IMR-90 (cell line): ENCODE results near the gene CAPRIN1. TPM values are rescaled to one million over a fixed set of nuclear protein-coding genes. Genes with fewer than 3 reads are reported as not detected.

Experiments used
- ATAC-seq: fragments of 200-7000 bp; cut with Tn5 transposase; 2 replicates; pipeline ENCODE4 v1.9.1; 2020; ENCODE audit warnings: low read depth, mild to moderate bottlenecking, moderate library complexity
- BruUV-seq: library from RNA; stranded (reverse); fragments of 400-500 nt; replicated peaks from 2 replicates; lab custom pipeline; 2021; lab: Mats Ljungman, UMichigan
- CTCF ChIA-PET: fragments of 300-600 bp; formaldehyde crosslinking; extraction: SDS; loops from one replicate; lab custom pipeline; 2021; ENCODE audit warnings: antibody characterized with exemption; lab: Yijun Ruan, JAX
- POLR2A ChIA-PET: fragments of 300-600 bp; sonication (Branson Sonifier 250); formaldehyde crosslinking; loops from one replicate; lab custom pipeline; 2022; ENCODE audit warnings: antibody characterized with exemption; ENCODE audit not compliant: unreplicated experiment; lab: Charles Lee
- DNase-seq: peaks from one replicate; pipeline ENCODE4 v3.0.0; 2013
- H2AFZ ChIP-seq: replicated peaks from 2 replicates; pipeline ENCODE3; 2013; ENCODE audit warnings: low read length, mild to moderate bottlenecking; ENCODE audit not compliant: poor library complexity
- H2AK5ac ChIP-seq: 2 replicates; pipeline ENCODE4 v1.6.1; 2013; ENCODE audit warnings: low read depth, low read length, inconsistent platforms
- H2AK9ac ChIP-seq: replicated peaks from 2 replicates; pipeline ENCODE3; 2013; ENCODE audit warnings: mild to moderate bottlenecking, low read depth, low read length, moderate library complexity; ENCODE audit not compliant: poor library complexity
- H2BK120ac ChIP-seq: 2 replicates; pipeline ENCODE4 v1.6.1; 2013; ENCODE audit warnings: low read depth, low read length, inconsistent platforms
- H2BK15ac ChIP-seq: 3 replicates; pipeline ENCODE4 v1.6.1; 2013; ENCODE audit warnings: low read depth, low read length, inconsistent platforms
- H2BK20ac ChIP-seq: 2 replicates; pipeline ENCODE4 v1.6.1; 2013; ENCODE audit warnings: low read depth, mild to moderate bottlenecking, inconsistent platforms, low read length, moderate library complexity
- H2BK5ac ChIP-seq: 2 replicates; pipeline ENCODE4 v1.6.1; 2013; ENCODE audit warnings: mild to moderate bottlenecking, low read depth, low read length, inconsistent platforms; ENCODE audit not compliant: poor library complexity, severe bottlenecking
- H3K14ac ChIP-seq: replicated peaks from 2 replicates; pipeline ENCODE4 v1.6.1; 2013; ENCODE audit warnings: low read depth, low read length, inconsistent platforms
- H3K18ac ChIP-seq: 2 replicates; pipeline ENCODE4 v1.6.1; 2013; ENCODE audit warnings: low read depth, low read length, control low read depth
- H3K23ac ChIP-seq: 2 replicates; pipeline ENCODE4 v1.6.1; 2013; ENCODE audit warnings: low read depth, low read length, inconsistent platforms
- H3K27ac ChIP-seq: 2 replicates; pipeline ENCODE4 v1.5.1; 2013; ENCODE audit warnings: mild to moderate bottlenecking, control low read depth, low read length; ENCODE audit not compliant: insufficient read depth
- H3K27me3 ChIP-seq: 2 replicates; pipeline ENCODE4 v1.6.1; 2013; ENCODE audit warnings: low read length; ENCODE audit not compliant: control insufficient read depth, insufficient read depth
- H3K36me3 ChIP-seq: 2 replicates; pipeline ENCODE4 v1.6.1; 2013; ENCODE audit warnings: low read length, mixed read lengths; ENCODE audit not compliant: control insufficient read depth, insufficient read depth
- H3K4ac ChIP-seq: 2 replicates; pipeline ENCODE4 v1.6.1; 2013; ENCODE audit warnings: low read depth, low read length, inconsistent platforms
- H3K4me1 ChIP-seq: 2 replicates; pipeline ENCODE4 v1.6.1; 2013; ENCODE audit warnings: low read length, mixed read lengths; ENCODE audit not compliant: control insufficient read depth, insufficient read depth
- H3K4me2 ChIP-seq: 2 replicates; pipeline ENCODE4 v1.6.1; 2013; ENCODE audit warnings: low read depth, mild to moderate bottlenecking, control low read depth, low read length, moderate library complexity
- H3K4me3 ChIP-seq: 2 replicates; pipeline ENCODE4 v1.5.1; 2013; ENCODE audit warnings: low read depth, mild to moderate bottlenecking, control low read depth, low read length, moderate library complexity; ENCODE audit not compliant: insufficient read depth
- H3K56ac ChIP-seq: 2 replicates; pipeline ENCODE4 v1.6.1; 2013; ENCODE audit warnings: low read length, inconsistent platforms; ENCODE audit not compliant: insufficient read depth; ENCODE audit errors: extremely low read depth
- H3K79me1 ChIP-seq, 2 experiments: 2 replicates each; pipeline ENCODE4 v1.6.1; 2013; ENCODE audit warnings: low read length in 2 of 2, inconsistent platforms in 1 of 2, low read depth in 1 of 2
- H3K9ac ChIP-seq: 2 replicates; pipeline ENCODE4 v1.6.1; 2013; ENCODE audit warnings: low read depth, low read length, control low read depth
- H3K9me1 ChIP-seq: 2 replicates; pipeline ENCODE4 v1.6.1; 2013; ENCODE audit warnings: low read length, inconsistent platforms; ENCODE audit not compliant: insufficient read depth
- H3K9me3 ChIP-seq: 2 replicates; pipeline ENCODE4 v1.6.1; 2013; ENCODE audit warnings: low read length; ENCODE audit not compliant: control insufficient read depth, insufficient read depth
- H4K20me1 ChIP-seq: 2 replicates; pipeline ENCODE4 v1.6.1; 2013; ENCODE audit warnings: low read length, inconsistent platforms; ENCODE audit not compliant: insufficient read depth
- H4K5ac ChIP-seq: 2 replicates; pipeline ENCODE4 v1.6.1; 2013; ENCODE audit warnings: mild to moderate bottlenecking, low read depth, low read length, control low read depth
- H4K8ac ChIP-seq, 2 experiments: 2 replicates each; pipeline ENCODE4 v1.6.1; 2013; ENCODE audit warnings: low read depth in 2 of 2, low read length in 2 of 2, control low read depth in 1 of 2, inconsistent platforms in 1 of 2
- H4K91ac ChIP-seq: 2 replicates; pipeline ENCODE4 v1.6.1; 2013; ENCODE audit warnings: low read depth, low read length, inconsistent platforms; ENCODE audit not compliant: insufficient read depth
- BHLHE40 ChIP-seq: fragments of 150-350 bp; IDR thresholded peaks from 2 replicates; pipeline ENCODE4 v1.6.1; 2016; ENCODE audit warnings: mild to moderate bottlenecking, low read depth, low read length
- CEBPB ChIP-seq: IDR thresholded peaks from 2 replicates; pipeline ENCODE4 v1.6.1; 2012; ENCODE audit warnings: low read depth, low read length, improper control_type of control experiment
- CHD1 ChIP-seq: IDR thresholded peaks from 2 replicates; pipeline ENCODE4 v1.6.1; 2012; ENCODE audit warnings: low read depth, low read length, improper control_type of control experiment
- FOS ChIP-seq: fragments of 150-350 bp; IDR thresholded peaks from 2 replicates; pipeline ENCODE4 v1.6.1; 2016; ENCODE audit warnings: low read depth, low read length
- MAFK ChIP-seq: IDR thresholded peaks from 2 replicates; pipeline ENCODE4 v1.6.1; 2012; ENCODE audit warnings: low read depth, low read length, improper control_type of control experiment
- MXI1 ChIP-seq: IDR thresholded peaks from 2 replicates; pipeline ENCODE4 v1.6.1; 2012; ENCODE audit warnings: low read depth, mild to moderate bottlenecking, low read length, moderate library complexity, borderline replicate concordance
- NFE2L2 ChIP-seq: fragments of 150-350 bp; IDR thresholded peaks from 2 replicates; pipeline ENCODE4 v1.6.1; 2016; ENCODE audit warnings: low read depth, mild to moderate bottlenecking, low read length
- POLR2A ChIP-seq: IDR thresholded peaks from 2 replicates; pipeline ENCODE4 v1.6.1; 2012; ENCODE audit warnings: mild to moderate bottlenecking, low read depth, low read length
- RAD21 ChIP-seq: IDR thresholded peaks from 2 replicates; pipeline ENCODE4 v1.6.1; 2012; ENCODE audit warnings: low read length, improper control_type of control experiment
- RCOR1 ChIP-seq: IDR thresholded peaks from 2 replicates; pipeline ENCODE4 v1.6.1; 2012; ENCODE audit warnings: mild to moderate bottlenecking, low read length, improper control_type of control experiment; ENCODE audit not compliant: insufficient replicate concordance
- RFX5 ChIP-seq: IDR thresholded peaks from 2 replicates; pipeline ENCODE4 v1.8.0; 2012; ENCODE audit warnings: low read depth, mild to moderate bottlenecking, low read length, moderate library complexity
- SMC3 ChIP-seq: fragments of 150-350 bp; IDR thresholded peaks from 2 replicates; pipeline ENCODE4 v1.6.1; 2016; ENCODE audit warnings: low read depth, mild to moderate bottlenecking, antibody characterized with exemption, low read length, moderate library complexity
- WGBS, 2 experiments: methylation state at CpG; one replicate each; pipeline versions ENCODE4 v1.1.5 to v1.1.7; 2013; ENCODE audit warnings: missing lambda C conversion rate in 2 of 2; ENCODE audit not compliant: insufficient read length in 1 of 2; ENCODE audit errors: extremely low coverage in 2 of 2; 5-methylcytosine and 5-hydroxymethylcytosine counted together
- dilution Hi-C: fragments of 300-500 bp; cut with HindIII; formaldehyde crosslinking; loops from one replicate; pipeline ENCODE4 v1.14.3; 2018; ENCODE audit warnings: low sequenced_read_pairs; ENCODE audit not compliant: unreplicated experiment
- in situ Hi-C: fragments of 300-500 bp; cut with MboI; formaldehyde crosslinking; loops from 3 replicates; pipeline ENCODE4 v1.14.3; 2019; ENCODE audit warnings: low sequenced_read_pairs, inconsistent platforms, mixed read lengths
- intact Hi-C: fragments of 100-400 bp; cut with micrococcal nuclease; formaldehyde crosslinking; loops from 2 replicates; pipeline ENCODE4 v1.10.0; 2022
- polyA plus RNA-seq, 3 experiments: library from polyadenylated mRNA; depleted of rRNA; stranded (reverse); fragments of >200 nt; gene quantifications; 2 replicates each; pipeline ENCODE4 v1.2.3, GENCODE V29; 2012; ENCODE audit warnings: low replicate concordance in 1 of 3
- total RNA-seq: library from RNA; depleted of rRNA; stranded (reverse); fragments of >200 nt; gene quantifications from 2 replicates; pipeline ENCODE4 v1.2.3, GENCODE V29; 2012
- TF ChIP-seq, protein P1 (sequence below): conservative IDR thresholded peaks from 2 replicates; pipeline ENCODE4 v1.5.1; 2012; ENCODE audit warnings: mild to moderate bottlenecking, low read depth, low read length, improper control_type of control experiment
- TF ChIP-seq, protein P2 (sequence below): fragments of 150-350 bp; IDR thresholded peaks from 2 replicates; pipeline ENCODE4 v1.6.1; 2017; ENCODE audit warnings: mild to moderate bottlenecking, antibody characterized with exemption, low read length, low read depth
- TF ChIP-seq, protein P3 (sequence below): fragments of 150-350 bp; IDR thresholded peaks from 2 replicates; pipeline ENCODE4 v1.6.1; 2016; ENCODE audit warnings: low read depth, mild to moderate bottlenecking, low read length, moderate library complexity, borderline replicate concordance

CAPRIN1 gene
- total and polyA plus RNA-seq, 2 of the 4 experiments (the other 2 are of a cell fraction): 127 to 253 TPM

DNA sequence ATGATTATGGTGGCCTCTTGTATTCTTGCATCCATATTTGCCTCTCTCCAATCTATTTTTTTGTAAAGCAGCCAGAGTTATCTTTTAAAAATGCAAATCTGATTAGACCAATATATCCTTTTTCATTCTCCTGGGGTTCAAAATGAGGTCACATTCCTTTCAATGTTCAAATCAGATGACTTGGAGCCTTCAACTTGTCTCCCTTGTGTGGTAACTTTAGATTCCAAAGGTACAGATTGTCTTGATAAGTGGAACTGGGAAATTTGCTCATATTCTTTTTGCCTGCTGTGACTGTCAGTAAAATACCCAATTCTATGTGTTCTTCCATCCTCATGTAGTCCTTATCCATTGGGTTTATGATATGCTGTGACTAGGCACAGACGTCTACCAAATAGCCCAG lies 15.1 kb upstream of the CAPRIN1 start:
- H3K4me1 ChIP-seq: no peaks in the 10 kb centered on the region
- no peak overlapping the region for H3K4ac ChIP-seq
- ChIA-PET POLR2A (no interaction called here), CTCF (no interaction called here)
- no peak overlapping the region for H4K91ac ChIP-seq
- H2BK120ac ChIP-seq: no peak overlapping the region
- H3K4me2 ChIP-seq: no peak overlapping the region
- H2BK5ac ChIP-seq: no peak overlapping the region
- no peak overlapping the region for H4K8ac ChIP-seq
- H3K79me1 ChIP-seq: no peaks in the 10 kb centered on the region
- no peak overlapping the region for H4K5ac ChIP-seq
- H2AK9ac ChIP-seq: no peak overlapping the region
- H3K56ac ChIP-seq: no peak overlapping the region
- H3K9me3 ChIP-seq: no peaks in the 10 kb centered on the region
- H2BK20ac ChIP-seq: no peak overlapping the region
- TF ChIP-seq, protein P1, sequence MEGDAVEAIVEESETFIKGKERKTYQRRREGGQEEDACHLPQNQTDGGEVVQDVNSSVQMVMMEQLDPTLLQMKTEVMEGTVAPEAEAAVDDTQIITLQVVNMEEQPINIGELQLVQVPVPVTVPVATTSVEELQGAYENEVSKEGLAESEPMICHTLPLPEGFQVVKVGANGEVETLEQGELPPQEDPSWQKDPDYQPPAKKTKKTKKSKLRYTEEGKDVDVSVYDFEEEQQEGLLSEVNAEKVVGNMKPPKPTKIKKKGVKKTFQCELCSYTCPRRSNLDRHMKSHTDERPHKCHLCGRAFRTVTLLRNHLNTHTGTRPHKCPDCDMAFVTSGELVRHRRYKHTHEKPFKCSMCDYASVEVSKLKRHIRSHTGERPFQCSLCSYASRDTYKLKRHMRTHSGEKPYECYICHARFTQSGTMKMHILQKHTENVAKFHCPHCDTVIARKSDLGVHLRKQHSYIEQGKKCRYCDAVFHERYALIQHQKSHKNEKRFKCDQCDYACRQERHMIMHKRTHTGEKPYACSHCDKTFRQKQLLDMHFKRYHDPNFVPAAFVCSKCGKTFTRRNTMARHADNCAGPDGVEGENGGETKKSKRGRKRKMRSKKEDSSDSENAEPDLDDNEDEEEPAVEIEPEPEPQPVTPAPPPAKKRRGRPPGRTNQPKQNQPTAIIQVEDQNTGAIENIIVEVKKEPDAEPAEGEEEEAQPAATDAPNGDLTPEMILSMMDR: no peak
- TF ChIP-seq CEBPB: no peak
- TF ChIP-seq MXI1: no peak
- TF ChIP-seq SMC3: no peak
- no peak for TF ChIP-seq RAD21
- TF ChIP-seq, protein P2, sequence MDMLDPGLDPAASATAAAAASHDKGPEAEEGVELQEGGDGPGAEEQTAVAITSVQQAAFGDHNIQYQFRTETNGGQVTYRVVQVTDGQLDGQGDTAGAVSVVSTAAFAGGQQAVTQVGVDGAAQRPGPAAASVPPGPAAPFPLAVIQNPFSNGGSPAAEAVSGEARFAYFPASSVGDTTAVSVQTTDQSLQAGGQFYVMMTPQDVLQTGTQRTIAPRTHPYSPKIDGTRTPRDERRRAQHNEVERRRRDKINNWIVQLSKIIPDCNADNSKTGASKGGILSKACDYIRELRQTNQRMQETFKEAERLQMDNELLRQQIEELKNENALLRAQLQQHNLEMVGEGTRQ: no peak
- no peak for TF ChIP-seq RCOR1
- TF ChIP-seq BHLHE40: no peak
- no peak for TF ChIP-seq RFX5
- TF ChIP-seq, protein P3, sequence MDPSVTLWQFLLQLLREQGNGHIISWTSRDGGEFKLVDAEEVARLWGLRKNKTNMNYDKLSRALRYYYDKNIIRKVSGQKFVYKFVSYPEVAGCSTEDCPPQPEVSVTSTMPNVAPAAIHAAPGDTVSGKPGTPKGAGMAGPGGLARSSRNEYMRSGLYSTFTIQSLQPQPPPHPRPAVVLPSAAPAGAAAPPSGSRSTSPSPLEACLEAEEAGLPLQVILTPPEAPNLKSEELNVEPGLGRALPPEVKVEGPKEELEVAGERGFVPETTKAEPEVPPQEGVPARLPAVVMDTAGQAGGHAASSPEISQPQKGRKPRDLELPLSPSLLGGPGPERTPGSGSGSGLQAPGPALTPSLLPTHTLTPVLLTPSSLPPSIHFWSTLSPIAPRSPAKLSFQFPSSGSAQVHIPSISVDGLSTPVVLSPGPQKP: no peak
- no peak for TF ChIP-seq CHD1
- no peak for TF ChIP-seq POLR2A
- no peak for TF ChIP-seq NFE2L2
- no peak for TF ChIP-seq MAFK
- no peak for TF ChIP-seq FOS
- intact Hi-C loops (no loop called here), dilution Hi-C loops (no loop called here), in situ Hi-C loops (no loop called here)
- no peak overlapping the region for H2BK15ac ChIP-seq
- H3K36me3 ChIP-seq: no peaks in the 10 kb centered on the region
- ATAC-seq (no peak), DNase-seq (no peak)
- no peak overlapping the region for H3K4me3 ChIP-seq
- H3K23ac ChIP-seq: no peak overlapping the region
- H3K27ac ChIP-seq: no peak overlapping the region
- H2AK5ac ChIP-seq: no peak overlapping the region
- H3K9me1 ChIP-seq: no peaks in the 10 kb centered on the region
- H2AFZ ChIP-seq: no peak overlapping the region
- no peak overlapping the region for H3K9ac ChIP-seq
- peaks cover 2% of the 10 kb centered on the region for H3K27me3 ChIP-seq
- H3K18ac ChIP-seq: no peak overlapping the region
- no CpG with 5 or more reads among the region's 1 CpG for WGBS, 2 experiments
- H3K14ac ChIP-seq: no peak overlapping the region
- no TSS peak for BruUV-seq
- H4K20me1 ChIP-seq: no peaks in the 10 kb centered on the region
